ENCODE data around the gene DOCK10. TPM values are rescaled to one million over a fixed set of nuclear protein-coding genes. Genes with fewer than 3 reads are reported as not detected.

DOCK10 gene
- total RNA-seq, 1 donor from 2014 or later = 50.7 TPM

GRCh38 chr2:224990710-224991109 is 51.6 kb downstream of the DOCK10 start:
- intact Hi-C loops (cut with DNase I) = no loop called here
- ATAC-seq = no peak
- no peak for DNase-seq (ENCODE audit: low spot score)

GRCh38 chr2:224987733-224988132 is 54.5 kb downstream of the DOCK10 start:
- ATAC-seq (no peak), DNase-seq (ENCODE audit: low spot score) (no peak)
- intact Hi-C loops (cut with DNase I) = no loop called here

GRCh38 chr2:224986477-224986876 is 55.8 kb downstream of the DOCK10 start:
- DNase-seq (ENCODE audit: low spot score) (no peak), ATAC-seq (no peak)
- intact Hi-C loops (cut with DNase I) = no loop called here

DNA sequence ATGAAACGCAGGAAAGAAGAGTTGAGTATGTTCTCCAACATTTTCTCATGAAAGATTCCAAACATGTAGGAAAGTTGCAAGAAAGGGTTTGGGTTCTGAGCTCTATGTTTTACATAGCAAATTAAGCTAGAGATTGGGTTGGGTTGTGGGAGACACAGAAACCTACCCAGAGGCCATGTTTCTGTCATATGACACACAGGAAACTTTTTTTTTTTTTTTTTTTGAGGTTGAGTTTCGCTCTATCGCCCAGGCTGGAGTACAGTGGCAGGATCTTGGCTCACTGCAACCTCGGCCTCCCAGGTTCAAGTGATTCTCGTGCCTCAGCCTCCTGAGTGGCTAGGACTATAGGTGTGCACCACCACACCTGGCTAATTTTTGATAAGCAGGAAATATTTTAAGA is 57.6 kb downstream of the DOCK10 start:
- intact Hi-C loops (cut with DNase I) = no loop called here
- no peak for DNase-seq (ENCODE audit: low spot score)
- ATAC-seq = no peak

DNA sequence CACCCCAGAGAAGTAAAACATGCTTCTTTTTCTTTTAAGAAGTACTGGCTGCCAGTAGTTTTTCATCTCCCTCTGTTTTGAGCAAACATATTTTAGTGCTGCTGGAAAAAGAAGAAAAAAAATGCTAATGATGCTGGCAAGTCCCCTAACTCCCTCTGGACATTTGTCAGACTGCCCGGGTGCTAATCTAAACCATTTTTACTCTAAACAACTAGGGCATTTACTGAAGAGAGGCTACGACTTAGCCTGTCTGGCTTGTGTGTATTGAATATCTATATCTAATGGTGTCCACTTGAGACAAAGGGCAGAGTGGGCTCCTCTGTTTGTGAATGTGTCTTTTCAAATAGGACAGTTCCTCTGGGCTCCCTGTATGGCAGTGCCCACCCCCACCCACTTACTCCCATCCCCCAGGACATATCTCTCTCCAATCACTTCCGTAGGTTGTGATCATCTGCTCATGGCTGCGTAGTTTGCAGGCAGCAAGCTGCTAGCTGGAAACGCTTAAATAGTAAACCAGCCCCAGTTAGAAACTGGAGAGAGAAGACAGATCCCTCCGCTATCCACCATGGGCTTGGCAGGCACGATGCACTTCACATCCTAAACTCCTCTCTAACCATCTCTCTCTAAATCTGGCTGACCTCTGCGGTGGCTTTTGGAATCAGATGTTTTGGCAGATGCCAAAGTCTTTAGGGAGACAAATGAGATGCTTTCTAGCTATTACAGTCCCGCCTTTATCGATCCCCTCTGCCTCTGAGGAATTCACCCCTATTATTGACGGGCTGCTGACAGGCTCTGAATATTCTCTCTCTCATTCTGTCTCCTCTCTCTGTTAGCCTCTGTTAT is 58.3 kb downstream of the DOCK10 start:
- intact Hi-C loops (cut with DNase I) = no loop called here
- DNase-seq (ENCODE audit: low spot score) (no peak), ATAC-seq (peak; percentile 69)

DNA sequence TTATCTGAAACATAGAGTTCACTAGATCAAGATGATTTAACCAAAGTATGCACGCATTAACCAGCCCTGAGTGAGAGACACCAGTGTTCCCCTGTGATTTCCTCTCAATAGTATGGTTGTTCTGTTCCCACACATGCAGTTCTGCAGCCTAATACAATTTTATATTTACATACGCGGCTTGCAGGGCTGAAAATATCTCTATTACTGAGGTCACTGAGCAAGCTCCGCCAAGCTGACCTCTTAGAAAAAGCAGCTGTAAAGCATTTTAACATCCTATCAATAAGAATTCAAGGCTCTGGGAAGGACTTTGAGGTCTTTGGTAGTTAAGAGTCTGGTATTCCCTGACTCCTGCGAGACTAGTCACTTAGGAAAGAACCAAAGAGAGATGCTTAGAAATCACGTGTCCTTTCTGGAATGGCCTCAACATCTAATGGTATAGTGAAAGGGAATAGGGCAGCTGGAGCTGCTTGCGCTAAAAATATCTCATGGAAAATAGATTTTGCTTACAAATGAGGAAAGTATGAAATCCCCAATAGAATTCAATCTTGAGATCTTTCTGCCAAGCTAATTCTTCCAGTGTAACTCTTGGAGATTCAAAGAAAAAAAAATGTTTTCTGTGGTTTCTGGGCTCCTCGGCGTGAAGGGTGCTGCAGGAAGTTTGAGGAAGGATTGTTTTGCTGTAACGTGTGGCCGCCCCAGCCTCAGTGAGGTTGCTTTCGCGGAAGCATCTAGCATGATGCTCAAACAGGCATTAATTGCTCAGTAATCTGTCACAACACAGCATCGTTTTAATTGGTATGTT is 59.2 kb downstream of the DOCK10 start:
- intact Hi-C loops (cut with DNase I) = no loop called here
- DNase-seq (ENCODE audit: low spot score) = peak; percentile 67
- peak; percentile 70 for ATAC-seq

GRCh38 chr2:224982226-224982625 is 60.0 kb downstream of the DOCK10 start:
- intact Hi-C loops (cut with DNase I) = no loop called here
- ATAC-seq = peak; percentile 83
- no peak for DNase-seq (ENCODE audit: low spot score)

- ATAC-seq = no peak
- intact Hi-C loops (cut with DNase I) = no loop called here
- no peak for DNase-seq (ENCODE audit: low spot score)
Measured at GRCh38 chr2:224976629-224977525, 65.4 kb downstream of the DOCK10 start.

DNA sequence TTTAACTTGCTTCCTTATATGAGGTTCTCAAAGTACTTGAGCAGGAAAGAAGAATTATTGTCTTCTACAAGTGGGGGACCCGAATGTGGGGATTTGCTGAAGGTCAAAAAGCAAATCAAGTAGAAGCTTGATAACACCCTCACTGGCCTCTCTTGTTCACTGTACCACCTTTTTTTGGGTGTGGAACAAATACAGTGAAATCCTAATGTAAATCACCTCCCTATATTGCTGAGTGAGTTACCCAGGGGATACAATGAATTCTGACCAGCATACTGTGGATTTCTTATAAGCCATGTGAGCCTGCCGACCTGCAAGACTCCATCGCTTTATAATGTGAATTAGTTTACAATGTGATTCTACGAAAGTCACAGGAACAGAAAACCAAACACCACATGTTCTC is 66.5 kb downstream of the DOCK10 start:
- DNase-seq (ENCODE audit: low spot score) = no peak
- intact Hi-C loops (cut with DNase I) = no loop called here
- no peak for ATAC-seq

DNA sequence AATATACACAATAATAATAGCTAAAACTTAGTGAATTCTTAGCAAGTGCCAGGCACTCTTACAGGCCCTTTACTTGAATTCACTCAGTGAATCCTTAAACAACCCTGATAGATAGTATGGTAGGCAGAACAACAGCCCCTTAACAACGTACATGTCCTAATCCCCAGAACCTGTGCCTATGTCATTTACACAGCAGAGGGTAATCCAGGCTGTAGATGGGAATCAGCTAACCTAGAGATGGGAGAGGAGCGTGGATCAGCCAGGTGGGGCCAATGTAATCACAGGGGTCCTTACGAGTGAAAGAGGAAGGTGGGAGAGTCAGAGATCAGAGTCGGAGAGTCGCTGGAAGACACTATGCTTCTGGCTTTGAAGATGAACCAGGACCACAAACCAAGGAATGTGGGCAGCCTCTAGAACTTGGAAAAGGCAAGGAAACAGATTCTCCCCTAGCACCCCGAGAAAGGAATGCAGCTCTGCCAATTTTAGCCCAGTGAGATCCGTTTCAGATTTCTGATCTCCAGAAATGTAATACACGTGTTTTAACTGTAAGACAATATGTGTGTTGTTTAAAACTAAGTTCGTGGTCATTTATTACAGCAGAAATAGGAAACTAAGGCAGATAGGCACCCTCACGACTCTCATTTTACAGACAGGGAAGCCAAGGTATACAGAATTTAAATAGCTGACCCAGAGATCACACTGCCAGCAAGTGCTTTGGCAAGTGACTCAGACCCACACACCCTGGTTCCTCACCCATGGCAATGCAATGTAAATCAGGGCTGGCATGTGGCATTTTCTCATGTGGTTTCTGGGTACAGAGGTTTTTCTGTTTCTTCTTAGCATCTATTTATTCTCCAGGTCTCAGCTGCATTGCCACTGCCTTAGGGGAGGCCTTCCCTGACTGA is 68.9 kb downstream of the DOCK10 start:
- DNase-seq (ENCODE audit: low spot score) (no peak), ATAC-seq (no peak)
- intact Hi-C loops (cut with DNase I) = no loop called here

DNA sequence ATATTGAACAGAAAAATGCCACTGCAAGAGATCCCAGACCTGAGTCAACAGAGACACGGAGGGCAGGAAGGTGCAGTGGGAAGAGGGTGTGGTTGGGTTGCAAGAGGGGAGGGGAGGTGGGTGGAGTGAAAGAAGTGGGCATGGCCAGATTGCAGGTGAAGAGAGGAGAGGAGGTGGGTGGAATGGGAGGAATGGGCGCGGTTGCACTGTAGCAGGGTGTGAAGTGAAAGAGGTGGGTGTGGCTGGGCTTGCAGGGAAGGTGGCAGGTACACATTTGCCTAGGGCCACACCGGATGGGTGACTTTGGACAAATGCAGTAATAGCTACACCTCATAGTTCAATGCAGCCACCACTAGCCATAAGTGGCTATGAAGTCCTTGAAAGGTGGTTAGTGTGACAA is 71.1 kb downstream of the DOCK10 start:
- DNase-seq (ENCODE audit: low spot score) (no peak), ATAC-seq (no peak)
- intact Hi-C loops (cut with DNase I) = no loop called here

DNA sequence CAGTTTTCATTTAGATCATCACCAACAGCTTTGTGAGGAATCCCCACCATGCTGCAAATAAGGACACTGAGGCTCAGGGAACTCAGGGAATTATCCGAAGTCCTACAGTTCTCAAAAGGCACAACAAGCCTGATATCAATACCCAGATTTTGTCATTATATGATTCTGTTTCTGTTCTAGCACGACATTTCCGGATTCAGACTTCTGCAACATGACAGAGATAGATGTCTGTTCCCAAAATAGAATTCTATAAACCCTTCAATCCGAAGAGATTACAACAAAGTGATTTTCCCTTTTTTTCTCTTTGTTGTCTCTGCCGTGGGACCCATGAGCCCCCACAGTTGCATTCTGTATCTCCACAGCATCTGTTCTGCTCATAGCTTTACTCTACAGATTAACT is 72.0 kb downstream of the DOCK10 start:
- intact Hi-C loops (cut with DNase I) = no loop called here
- ATAC-seq (no peak), DNase-seq (ENCODE audit: low spot score) (no peak)

DNA sequence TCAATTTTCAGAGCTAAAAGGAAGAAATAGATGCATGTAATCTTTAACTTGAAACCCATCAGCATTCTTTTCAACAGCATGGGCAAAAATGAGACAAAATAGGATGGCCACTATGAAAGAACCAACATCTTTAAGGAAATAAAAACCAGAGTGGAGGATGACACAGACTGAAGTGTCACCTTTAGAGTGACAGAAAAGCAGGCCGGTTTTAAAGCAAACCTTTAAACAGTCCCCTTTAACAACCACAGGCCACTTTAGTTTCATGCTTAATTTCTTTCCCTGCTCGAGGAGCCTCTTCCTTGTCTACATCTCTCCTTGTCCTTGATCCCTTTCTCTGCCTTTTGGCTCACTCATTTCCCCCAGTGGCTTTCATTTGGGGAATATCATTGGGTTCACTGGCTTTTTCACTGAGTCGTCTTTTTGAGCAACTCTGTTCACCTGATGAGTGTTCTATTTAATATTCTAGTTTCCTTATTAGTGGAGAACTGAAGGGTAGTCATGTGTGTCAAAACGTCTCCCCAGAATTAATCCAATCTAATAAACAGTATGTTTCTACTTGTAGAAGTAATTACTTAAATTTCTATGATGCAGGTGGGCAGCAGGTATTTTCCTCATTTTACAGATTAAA is 72.5 kb downstream of the DOCK10 start:
- DNase-seq (ENCODE audit: low spot score) (no peak), ATAC-seq (no peak)
- intact Hi-C loops (cut with DNase I) = no loop called here

- DNase-seq (ENCODE audit: low spot score) (no peak), ATAC-seq (no peak)
- intact Hi-C loops (cut with DNase I) = no loop called here
Measured at GRCh38 chr2:224969095-224969494, 73.2 kb downstream of the DOCK10 start.

DNA sequence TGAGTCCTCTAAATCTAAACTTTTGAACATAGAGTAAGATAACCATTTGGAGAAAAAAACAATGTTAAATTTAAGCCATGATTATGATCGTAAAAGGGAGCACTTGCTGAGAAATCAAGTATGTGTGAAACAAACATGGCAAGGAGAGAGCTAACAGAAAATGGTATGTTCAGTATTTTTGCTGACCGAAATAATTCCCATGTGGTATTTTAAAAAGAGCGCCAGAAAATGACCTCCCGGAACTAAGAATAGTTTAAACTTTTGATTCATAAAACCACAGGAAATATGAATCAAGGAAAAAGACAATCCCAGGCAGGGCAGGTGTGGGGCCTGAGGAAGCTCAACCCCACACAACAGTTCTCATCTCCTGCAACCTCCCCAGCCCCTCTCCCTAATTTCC is 74.2 kb downstream of the DOCK10 start:
- ATAC-seq (no peak), DNase-seq (ENCODE audit: low spot score) (no peak)
- intact Hi-C loops (cut with DNase I) = no loop called here

DNA sequence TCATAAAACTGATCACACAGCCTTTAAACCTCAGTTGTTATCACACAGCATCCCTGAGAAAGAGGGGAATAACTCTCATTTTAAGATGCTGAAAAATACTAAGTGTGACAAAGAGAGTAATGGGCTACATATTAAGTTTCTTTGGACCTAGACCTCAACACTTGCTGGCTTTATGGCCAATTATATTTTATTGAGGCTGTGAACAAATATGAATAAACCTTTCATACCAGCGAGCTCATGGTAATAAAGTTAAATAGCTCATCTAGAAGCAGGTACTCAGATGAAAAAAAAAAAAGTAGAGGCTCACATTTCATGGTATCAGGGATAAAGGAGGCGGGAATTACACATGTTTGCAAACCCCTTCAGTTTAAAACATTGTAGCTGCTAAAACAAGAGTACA is 75.7 kb downstream of the DOCK10 start:
- ATAC-seq = no peak
- DNase-seq (ENCODE audit: low spot score) = no peak
- intact Hi-C loops (cut with DNase I) = no loop called here

DNA sequence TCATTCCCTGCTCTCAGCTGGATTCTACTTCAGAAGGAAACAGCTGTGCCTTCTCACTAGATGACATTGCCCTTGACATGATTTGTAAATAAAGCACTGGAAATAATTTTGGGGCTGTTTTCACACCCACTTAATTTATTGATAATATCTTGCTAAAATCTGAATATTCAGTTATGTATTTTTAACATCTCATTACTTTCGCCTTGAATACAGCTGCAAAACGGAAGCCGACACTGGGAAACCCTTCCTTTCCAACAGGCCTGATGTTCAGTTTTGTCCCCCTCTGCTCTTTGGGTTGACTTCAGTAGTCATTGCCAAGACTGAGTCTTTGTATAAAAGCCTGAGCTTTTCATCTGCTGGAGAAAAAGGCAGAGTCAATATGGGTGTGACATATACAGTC is 82.7 kb downstream of the DOCK10 start:
- intact Hi-C loops (cut with DNase I) = no loop called here
- DNase-seq (ENCODE audit: low spot score) (no peak), ATAC-seq (no peak)

GRCh38 chr2:224958873-224959272 is 83.4 kb downstream of the DOCK10 start:
- DNase-seq (ENCODE audit: low spot score) = no peak
- ATAC-seq = peak; percentile 59
- intact Hi-C loops (cut with DNase I) = no loop called here

Measured in sciatic nerve (tissue), 2 donors.